HCT116 (cell line): ENCODE data around the gene FAM53A. TPM values are rescaled to one million over a fixed set of nuclear protein-coding genes. Genes with fewer than 3 reads are reported as not detected.

Experiments
- ATAC-seq: fragments of 200-7000 bp; cut with Tn5 transposase; 2 replicates; pipeline ENCODE4 v1.9.1; 2020; ENCODE audit warnings: mild to moderate bottlenecking, moderate library complexity
- BruUV-seq: library from RNA; stranded (reverse); fragments of 400-500 nt; replicated peaks from 2 replicates; lab custom pipeline; 2021; lab: Mats Ljungman, UMichigan
- CTCF ChIA-PET: fragments of 300-600 bp; sonication (Branson Sonifier 250); formaldehyde crosslinking; loops from one replicate; lab custom pipeline; 2021; ENCODE audit warnings: antibody characterized with exemption; lab: Charles Lee
- POLR2A ChIA-PET: fragments of 300-600, 350-600 bp; sonication (Branson Sonifier 250); formaldehyde crosslinking; loops from one replicate; lab custom pipeline; 2021; ENCODE audit warnings: antibody characterized with exemption; lab: Charles Lee
- RAD21 ChIA-PET, 2 experiments: fragments of 300-600 bp; sonication (Branson Sonifier 250); formaldehyde crosslinking; loops; one replicate each; lab custom pipeline; 2023; ENCODE audit warnings: low total read pairs in 2 of 2; ENCODE audit not compliant: uncharacterized antibody in 2 of 2, unreplicated experiment in 2 of 2, low non-redundant PET in 1 of 2; lab: Charles Lee
- DNase-seq: peaks from one replicate; pipeline ENCODE4 v3.0.0-alpha.2; 2010; ENCODE audit warnings: low read depth, low spot score
- H2AFZ ChIP-seq: fragments of 200-600 bp; shearing (Covaris generic), sonication (generic); 2 replicates; pipeline ENCODE4 v1.6.1; 2017; ENCODE audit warnings: low read depth, mixed run types, mixed read lengths, antibody characterized with exemption, low read length; ENCODE audit not compliant: poor library complexity, severe bottlenecking
- H3K27ac ChIP-seq: 2 replicates; pipeline ENCODE4 v1.5.1; 2012; ENCODE audit warnings: low read depth, low read length
- H3K27me3 ChIP-seq: fragments of 200-600 bp; sonication (generic); 2 replicates; pipeline ENCODE4 v1.6.1; 2016; ENCODE audit warnings: mixed run types, low read length, mixed read lengths; ENCODE audit not compliant: insufficient read depth
- H3K36me3 ChIP-seq, 2 experiments: fragments of 200-500 bp in 1 of 2; fragments of 200-600 bp in 1 of 2; sonication (Bioruptor generic) in 1 of 2; sonication (generic) in 1 of 2; 2 replicates each; pipeline versions ENCODE4 v1.5.1 to v1.6.1; 2014 to 2016; ENCODE audit warnings: low read length in 2 of 2, inconsistent platforms in 1 of 2, mixed read lengths in 1 of 2, mixed run types in 1 of 2; ENCODE audit not compliant: insufficient read depth in 2 of 2, control insufficient read depth in 1 of 2
- H3K4me1 ChIP-seq, 2 experiments: fragments of 200-600 bp in 1 of 2; sonication (generic) in 1 of 2; 2 replicates each; pipeline versions ENCODE4 v1.5.1 to v1.6.1; 2012 to 2017; ENCODE audit warnings: low read length in 2 of 2, inconsistent platforms in 1 of 2, mild to moderate bottlenecking in 1 of 2, mixed read lengths in 1 of 2, mixed run types in 1 of 2, moderate library complexity in 1 of 2; ENCODE audit not compliant: insufficient read depth in 2 of 2, control insufficient read depth in 1 of 2
- H3K4me2 ChIP-seq: fragments of 200-600 bp; sonication (generic); 2 replicates; pipeline ENCODE4 v1.6.1; 2017; ENCODE audit warnings: mixed run types, low read length, mixed read lengths
- H3K4me3 ChIP-seq, 2 experiments: fragments of 200-600 bp in 1 of 2; sonication (generic) in 1 of 2; replicated peaks in 1 of 2; 2 replicates each; pipeline ENCODE4 v1.5.1; 2011 to 2016; ENCODE audit warnings: low read length in 2 of 2, control low read depth in 1 of 2, low read depth in 1 of 2, mild to moderate bottlenecking in 1 of 2, mixed read lengths in 1 of 2, mixed run types in 1 of 2
- H3K79me2 ChIP-seq: fragments of 200-600 bp; sonication (generic); 2 replicates; pipeline ENCODE4 v1.6.1; 2017; ENCODE audit warnings: mild to moderate bottlenecking, mixed run types, low read length, moderate library complexity, mixed read lengths; ENCODE audit not compliant: insufficient read depth
- H3K9ac ChIP-seq: fragments of 200-600 bp; sonication (generic); 2 replicates; pipeline ENCODE4 v1.6.1; 2016; ENCODE audit warnings: low read length, mixed read lengths
- H3K9me2 ChIP-seq: fragments of 200-600 bp; sonication (generic), shearing (Covaris generic); 2 replicates; pipeline ENCODE4 v1.6.1; 2017; ENCODE audit warnings: mixed run types, mild to moderate bottlenecking, moderate library complexity; ENCODE audit not compliant: insufficient read depth
- H3K9me3 ChIP-seq, 2 experiments: fragments of 200-500 bp in 1 of 2; fragments of 200-600 bp in 1 of 2; sonication (Bioruptor generic) in 1 of 2; sonication (generic) in 1 of 2; 2 replicates each; pipeline ENCODE4 v1.6.1; 2014 to 2017; ENCODE audit warnings: low read length in 2 of 2, mixed read lengths in 2 of 2, inconsistent platforms in 1 of 2, low read depth in 1 of 2, mild to moderate bottlenecking in 1 of 2, mixed run types in 1 of 2, moderate library complexity in 1 of 2; ENCODE audit not compliant: control insufficient read depth in 1 of 2, insufficient read depth in 1 of 2
- H4K20me1 ChIP-seq: fragments of 200-600 bp; sonication (generic), shearing (Covaris generic); 2 replicates; pipeline ENCODE4 v1.6.1; 2017; ENCODE audit warnings: mixed run types, mild to moderate bottlenecking, moderate library complexity; ENCODE audit not compliant: insufficient read depth
- CBX3 ChIP-seq: IDR thresholded peaks from 2 replicates; pipeline ENCODE4 v1.6.1; 2012; ENCODE audit warnings: low read depth
- EZH2 ChIP-seq: fragments of 200-600 bp; sonication (generic); IDR thresholded peaks from 2 replicates; pipeline ENCODE4 v1.6.1; 2017; ENCODE audit warnings: antibody characterized with exemption, mixed run types
- EZH2phosphoT487 ChIP-seq: fragments of 200-600 bp; IDR thresholded peaks from 2 replicates; pipeline ENCODE4 v1.6.1; 2018; ENCODE audit warnings: antibody characterized with exemption, borderline replicate concordance
- FOSL1 ChIP-seq: IDR thresholded peaks from 2 replicates; pipeline ENCODE4 v1.6.1; 2012; ENCODE audit warnings: low read depth
- JUND ChIP-seq: IDR thresholded peaks from 2 replicates; pipeline ENCODE4 v1.6.1; 2012
- POLR2A ChIP-seq: IDR thresholded peaks from 2 replicates; pipeline ENCODE4 v1.7.0; 2011; ENCODE audit warnings: borderline replicate concordance; ENCODE audit not compliant: insufficient read depth, insufficient read length; ENCODE audit errors: extremely low read depth
- SP1 ChIP-seq: IDR thresholded peaks from 2 replicates; pipeline ENCODE4 v1.6.1; 2012; ENCODE audit warnings: low read depth
- SRF ChIP-seq: IDR thresholded peaks from 2 replicates; pipeline ENCODE4 v1.6.1; 2012; ENCODE audit warnings: low read depth
- YY1 ChIP-seq: IDR thresholded peaks from 2 replicates; pipeline ENCODE4 v1.6.1; 2011; ENCODE audit warnings: low read length, low read depth, moderate library complexity, mild to moderate bottlenecking; ENCODE audit not compliant: insufficient replicate concordance; ENCODE audit errors: extremely low read depth
- ZFX ChIP-seq: fragments of 450-650 bp; IDR thresholded peaks from 2 replicates; pipeline ENCODE4 v1.6.1; 2017
- intact Hi-C: fragments of 100-400 bp; cut with micrococcal nuclease; formaldehyde crosslinking; loops from 2 replicates; pipeline ENCODE4 v1.10.0; 2022
- total RNA-seq: library from RNA; stranded (reverse); gene quantifications from one replicate; pipeline ENCODE4 v1.2.1, GENCODE V29; 2021; ENCODE audit not compliant: unreplicated experiment
- TF ChIP-seq, protein P1 (sequence below): IDR thresholded peaks from 2 replicates; pipeline ENCODE4 v1.6.1; 2012

The FAM53A gene
- total RNA-seq, 1 experiment from 2014 or later, result 1.1 TPM

DNA sequence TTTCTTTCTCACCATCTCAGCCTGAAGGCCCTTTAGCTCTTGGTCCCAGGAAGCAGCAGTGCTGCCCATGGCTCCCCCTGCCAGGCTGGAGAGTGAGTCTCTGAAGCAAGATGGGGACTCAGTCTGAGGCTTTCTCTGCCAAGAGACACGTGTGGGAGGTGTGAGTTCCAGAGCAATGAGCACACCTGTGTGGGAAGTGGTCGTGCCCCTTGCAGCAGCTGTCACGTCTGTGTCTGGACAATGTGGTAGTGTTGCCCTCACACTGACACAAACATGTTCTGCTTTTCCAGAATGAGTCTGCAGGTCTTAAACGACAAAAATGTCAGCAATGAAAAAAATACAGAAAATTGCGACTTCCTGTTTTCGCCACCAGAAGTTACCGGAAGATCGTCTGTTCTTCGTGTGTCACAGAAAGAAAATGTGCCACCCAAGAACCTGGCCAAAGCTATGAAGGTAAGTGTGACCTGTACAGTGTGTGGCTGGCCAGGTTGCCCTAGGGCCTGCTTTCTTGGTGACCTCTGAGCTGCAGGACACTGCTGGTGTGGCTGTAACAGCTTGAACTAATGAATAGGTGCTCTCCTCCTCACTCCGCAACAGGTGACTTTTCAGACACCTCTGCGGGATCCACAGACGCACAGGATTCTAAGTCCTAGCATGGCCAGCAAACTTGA is 39.2 kb upstream of the FAM53A start:
- H3K9me3 ChIP-seq, result no peaks in the 10 kb centered on the region
- no peaks in the 10 kb centered on the region for H3K9me2 ChIP-seq
- peak overlapping the region; percentile 98 for H3K9ac ChIP-seq
- H3K36me3 ChIP-seq, result peaks cover 8 to 52% of the 10 kb centered on the region in 2 experiments; a peak in 2 of 4 replicates
- POLR2A ChIA-PET, result interaction anchor here (1.0 kb wide), 1 partner anchor 11 kb away, joined by 3 read pairs; the partner anchor contains the start of gene SLBP
- BruUV-seq, result TSS peak; percentile 32
- H4K20me1 ChIP-seq, result no peaks in the 10 kb centered on the region; the same call in 1 of the 2 replicates
- peak overlapping the region; percentile 94 to 96 for H3K4me3 ChIP-seq
- H3K27me3 ChIP-seq, result no peaks in the 10 kb centered on the region
- peaks cover 91% of the 10 kb centered on the region for H3K79me2 ChIP-seq
- TF ChIP-seq YY1 (no peak), EZH2phosphoT487 (no peak), POLR2A (no peak), ZFX (no peak), SRF (no peak), JUND (no peak)
- no peak for ATAC-seq
- H3K4me2 ChIP-seq, result peak overlapping the region; percentile 94
- RAD21 ChIA-PET, result no interaction called here
- DNase-seq, result no peak
- CTCF ChIA-PET, result interaction anchor here (2.7 to 4.6 kb wide), 2 partner anchors 30 kb away, joined by 15 to 26 read pairs; no protein-coding TSS in a partner anchor
- intact Hi-C loops, result no loop called here
- H3K27ac ChIP-seq, result peak overlapping the region; percentile 87
- no peak overlapping the region for H2AFZ ChIP-seq
- H3K4me1 ChIP-seq, result peaks cover 22 to 45% of the 10 kb centered on the region in 2 experiments

DNA sequence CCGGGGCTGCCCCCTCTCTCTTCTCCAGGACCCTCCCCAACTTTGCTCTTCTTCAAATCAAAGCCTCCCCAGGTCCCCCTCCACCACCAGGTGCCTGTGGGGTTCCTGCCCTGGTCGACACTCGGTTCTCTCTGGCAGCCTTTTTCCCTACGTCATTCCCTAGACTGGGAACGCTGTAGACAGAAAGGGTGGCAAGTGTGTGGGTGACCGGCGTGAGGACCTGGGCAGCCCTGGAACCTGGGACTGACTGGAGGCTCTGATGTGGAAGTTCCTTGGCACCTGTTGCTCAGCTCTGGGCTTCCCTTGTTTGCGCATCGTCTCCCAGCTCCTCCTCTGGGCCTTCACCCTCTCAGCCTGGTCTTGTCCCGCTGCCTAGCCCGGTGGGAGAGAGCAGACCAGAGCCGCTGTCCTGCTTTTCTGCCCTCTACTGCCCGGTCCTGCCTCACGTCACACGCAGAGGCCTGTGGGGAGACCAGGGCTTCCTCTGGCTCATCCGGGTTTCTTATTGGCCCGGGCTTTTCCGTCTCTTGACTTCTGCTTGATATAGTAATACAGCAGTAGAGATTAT is 38.5 kb upstream of the FAM53A start:
- peaks cover 91% of the 10 kb centered on the region for H3K79me2 ChIP-seq
- TF ChIP-seq SP1 (no peak), EZH2 (no peak), CBX3 (no peak), FOSL1 (no peak)
- TF ChIP-seq, protein P1, sequence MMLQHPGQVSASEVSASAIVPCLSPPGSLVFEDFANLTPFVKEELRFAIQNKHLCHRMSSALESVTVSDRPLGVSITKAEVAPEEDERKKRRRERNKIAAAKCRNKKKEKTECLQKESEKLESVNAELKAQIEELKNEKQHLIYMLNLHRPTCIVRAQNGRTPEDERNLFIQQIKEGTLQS, result no peak
- TF ChIP-seq, all 23 proteins: peak for 0
- H3K4me3 ChIP-seq, result peak overlapping the region; percentile 94 to 96
- H3K9me2 ChIP-seq, result no peaks in the 10 kb centered on the region
- no TSS peak for BruUV-seq
- H3K9ac ChIP-seq, result peak overlapping the region; percentile 98
- no peak for DNase-seq
- intact Hi-C loops, result no loop called here
- H3K27me3 ChIP-seq, result no peaks in the 10 kb centered on the region
- peak overlapping the region; percentile 94 for H3K4me2 ChIP-seq
- no peaks in the 10 kb centered on the region; the same call in 1 of the 2 replicates for H4K20me1 ChIP-seq
- H3K27ac ChIP-seq, result peak overlapping the region; percentile 87
- ChIA-PET POLR2A (interaction anchor here (1.0 kb wide), 1 partner anchor 10 kb away, joined by 3 read pairs; the partner anchor contains the start of gene SLBP), CTCF (interaction anchor here (2.7 kb wide), 1 partner anchor 29 kb away, joined by 15 read pairs; no protein-coding TSS in a partner anchor), RAD21 (no interaction called here)
- peaks cover 19 to 43% of the 10 kb centered on the region in 2 experiments for H3K4me1 ChIP-seq
- no peak overlapping the region for H2AFZ ChIP-seq
- H3K9me3 ChIP-seq, result no peaks in the 10 kb centered on the region
- ATAC-seq, result no peak
- peaks cover 8 to 45% of the 10 kb centered on the region in 2 experiments; a peak in 2 of 4 replicates for H3K36me3 ChIP-seq
